KBM-7 (cell line): Measurements from ENCODE around the gene IL1RL2.

ENCODE experiments used
- DNase-seq: peaks from one replicate; pipeline ENCODE4 v3.0.0-alpha.2; 2015
- in situ Hi-C: fragments of 300-500 bp; cut with MboI; formaldehyde crosslinking; loops from 2 replicates; pipeline ENCODE4 v1.14.3; 2020; ENCODE audit warnings: low sequenced_read_pairs, low pct_unique_long_range_greater_than_20kb, mixed read lengths

Gene IL1RL2

DNA sequence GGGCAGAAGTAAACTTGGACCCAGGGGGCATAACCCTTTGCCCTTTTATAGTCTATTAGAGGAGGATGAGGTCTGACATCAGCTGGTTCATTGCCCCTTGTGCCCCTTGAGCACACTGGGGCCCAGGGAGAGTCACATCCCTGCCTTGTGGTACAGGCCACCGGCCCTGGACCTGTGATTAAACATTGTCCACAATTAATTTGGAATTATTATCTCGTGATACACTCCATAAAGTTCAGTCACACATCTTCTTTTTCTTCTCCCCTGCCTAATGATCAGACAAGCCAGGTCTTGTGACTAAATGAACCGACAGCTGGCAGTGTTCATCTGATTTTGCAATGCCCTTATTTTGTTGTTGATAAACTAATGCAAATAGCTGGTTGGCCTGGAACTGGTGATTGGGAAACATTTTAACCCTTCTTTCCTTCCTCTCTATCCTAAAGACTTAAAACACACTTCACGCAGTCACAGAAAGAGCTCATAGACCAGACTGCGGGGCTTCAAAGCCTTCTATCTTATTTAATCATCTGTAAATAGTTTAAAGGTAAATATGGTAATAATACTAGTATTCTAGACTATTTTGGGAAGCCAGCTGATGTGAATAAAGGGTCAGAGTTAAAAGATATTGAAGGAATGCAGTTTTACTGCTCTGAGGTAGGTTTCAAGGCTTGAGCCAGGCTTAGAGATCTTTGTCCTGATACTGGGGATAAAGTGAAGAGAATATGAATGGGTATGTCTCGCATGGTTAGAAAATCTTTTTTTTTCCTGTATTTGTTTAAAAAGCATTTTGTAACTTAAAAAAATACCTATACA, 30.9 kb upstream of the IL1RL2 start:
- in situ Hi-C loops: no loop called here
- DNase-seq: no peak

DNA sequence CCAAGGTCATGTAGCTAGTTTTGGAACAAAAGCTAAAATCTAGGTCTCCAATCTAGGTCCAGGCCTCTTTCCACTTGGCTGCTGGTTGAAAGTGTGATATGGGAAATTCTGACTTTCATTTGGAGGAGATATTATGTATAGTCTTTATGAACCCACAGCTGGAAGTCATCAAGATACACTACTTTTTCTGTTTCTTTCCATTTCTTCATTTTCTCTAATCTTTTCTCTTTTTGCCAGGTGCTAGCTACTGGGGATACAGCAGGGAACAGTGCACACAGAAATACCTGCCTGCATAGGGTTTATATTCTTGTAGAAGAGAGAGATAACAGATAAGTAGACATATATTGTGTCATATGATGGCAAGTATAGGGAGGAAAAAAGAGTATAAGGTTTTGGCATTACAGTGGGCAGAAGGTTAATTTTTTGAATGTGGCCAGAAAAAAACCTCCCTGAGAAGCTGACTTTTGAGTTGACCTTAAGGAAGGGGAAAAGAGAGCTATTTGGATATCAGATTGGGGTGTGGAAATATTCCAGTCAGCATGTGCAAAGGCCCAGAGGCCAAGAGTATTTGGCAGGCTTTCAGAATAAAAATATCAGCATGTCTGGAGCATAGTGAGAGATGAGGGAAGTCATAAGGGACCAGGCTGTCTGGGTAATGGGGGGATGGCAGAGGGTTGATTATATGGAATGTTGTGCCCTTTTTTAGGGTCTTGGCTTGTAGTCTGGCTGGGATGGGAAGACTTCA, 28.6 kb upstream of the IL1RL2 start:
- in situ Hi-C loops: no loop called here

DNA sequence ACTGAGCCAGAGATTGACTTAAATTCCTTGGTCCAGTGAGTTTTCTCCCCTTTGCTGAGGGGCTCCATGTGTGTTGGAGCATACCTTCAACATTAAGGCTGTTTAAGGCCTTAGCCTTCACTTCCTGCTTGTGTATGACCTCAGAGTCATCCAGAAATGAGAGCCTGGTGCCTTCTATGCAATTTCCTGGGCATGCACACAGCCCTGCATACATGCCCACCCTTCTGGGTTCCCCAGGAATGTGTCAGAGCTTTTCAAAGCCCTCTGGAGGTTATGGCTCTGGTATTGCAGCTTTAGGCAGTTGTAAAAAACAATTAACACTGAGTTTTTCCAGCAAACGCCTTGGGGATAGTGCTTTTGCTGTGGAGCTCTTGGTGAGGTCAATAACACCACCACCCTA, 27.5 kb upstream of the IL1RL2 start:
- in situ Hi-C loops: no loop called here
- no peak for DNase-seq

More for the DNA sequence above, 28.6 kb upstream of the IL1RL2 start:
- no peak for DNase-seq

- in situ Hi-C loops: no loop called here
- peak; percentile 14 for DNase-seq
These were observed 20.5 kb upstream of the IL1RL2 start for GRCh38 chr2:102166189-102166845.

DNA sequence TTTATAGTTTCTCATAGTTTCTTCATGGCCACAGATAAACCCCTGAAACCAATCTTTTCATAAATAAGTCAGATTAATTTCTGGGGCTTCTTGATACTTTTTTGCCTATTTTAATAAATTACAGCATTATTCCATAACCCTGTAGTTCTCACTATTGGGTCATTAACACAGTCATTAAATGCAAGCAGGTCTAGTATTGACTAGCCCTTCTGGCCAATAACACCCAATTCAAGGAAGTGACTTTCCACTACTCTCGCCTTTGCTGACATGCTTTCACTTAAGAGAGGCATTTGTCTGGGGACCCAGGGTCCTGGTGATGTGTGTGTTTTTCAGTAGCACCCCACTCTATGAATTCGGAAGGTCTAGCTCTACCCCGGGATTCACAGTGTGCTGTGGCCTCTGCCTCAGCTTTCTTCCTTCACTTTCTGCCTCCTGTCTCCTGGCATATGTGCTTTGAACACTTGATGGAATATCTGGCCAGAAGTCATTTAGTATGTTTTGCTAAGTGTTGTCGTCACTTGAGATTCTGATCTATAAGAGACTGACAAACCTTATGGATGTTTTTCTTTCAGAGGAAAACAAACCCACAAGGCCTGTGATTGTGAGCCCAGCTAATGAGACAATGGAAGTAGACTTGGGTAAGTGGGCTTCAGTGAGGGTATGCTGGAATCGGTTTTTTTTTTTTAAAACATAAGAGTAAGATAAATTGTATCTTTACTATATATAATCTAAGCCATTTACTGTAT, 18.6 kb upstream of the IL1RL2 start:
- no peak for DNase-seq
- in situ Hi-C loops: no loop called here

DNA sequence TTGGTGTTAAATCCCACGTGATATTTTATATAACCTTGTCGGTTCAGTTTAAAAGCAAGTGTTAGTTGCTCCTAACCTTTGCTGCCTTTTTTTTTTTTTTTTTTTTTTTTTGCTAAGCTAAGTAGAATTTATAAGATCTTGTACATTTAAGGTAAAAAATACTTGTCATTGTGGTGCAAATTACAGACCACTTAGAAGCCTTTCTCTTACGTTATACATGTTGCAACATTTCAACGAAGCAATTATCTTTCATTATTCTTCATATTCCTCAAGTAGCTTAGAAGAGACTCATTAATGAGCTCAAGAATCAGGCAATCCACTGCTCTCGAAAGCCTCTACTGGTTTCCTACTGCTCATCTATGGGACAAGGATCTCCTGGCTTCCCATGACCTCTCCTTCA, 14.9 kb upstream of the IL1RL2 start:
- in situ Hi-C loops: no loop called here
- DNase-seq: no peak

- no peak for DNase-seq
These were observed 14.1 kb upstream of the IL1RL2 start for GRCh38 chr2:102172745-102173144.

DNA sequence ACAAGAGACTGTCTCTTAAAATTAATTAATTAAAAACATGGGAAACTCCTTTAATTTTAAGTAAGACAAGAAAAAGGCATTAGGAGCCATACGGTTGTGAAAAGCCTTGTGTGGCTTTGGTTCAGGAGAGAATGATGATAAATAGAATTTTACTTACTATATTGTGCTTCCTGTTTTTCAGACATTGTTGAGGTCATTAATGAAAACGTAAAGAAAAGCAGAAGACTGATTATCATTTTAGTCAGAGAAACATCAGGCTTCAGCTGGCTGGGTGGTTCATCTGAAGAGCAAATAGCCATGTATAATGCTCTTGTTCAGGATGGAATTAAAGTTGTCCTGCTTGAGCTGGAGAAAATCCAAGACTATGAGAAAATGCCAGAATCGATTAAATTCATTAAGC, 10.7 kb upstream of the IL1RL2 start:
- no peak for DNase-seq
- in situ Hi-C loops: no loop called here

More at GRCh38 chr2:102172745-102173144, 14.1 kb upstream of the IL1RL2 start:
- in situ Hi-C loops: no loop called here

GRCh38 chr2:102177814-102178478, 8.9 kb upstream of the IL1RL2 start:
- in situ Hi-C loops: no loop called here
- DNase-seq: no peak

- DNase-seq: no peak
- in situ Hi-C loops: no loop called here
These were observed 7.8 kb upstream of the IL1RL2 start for GRCh38 chr2:102179061-102179460.

DNA sequence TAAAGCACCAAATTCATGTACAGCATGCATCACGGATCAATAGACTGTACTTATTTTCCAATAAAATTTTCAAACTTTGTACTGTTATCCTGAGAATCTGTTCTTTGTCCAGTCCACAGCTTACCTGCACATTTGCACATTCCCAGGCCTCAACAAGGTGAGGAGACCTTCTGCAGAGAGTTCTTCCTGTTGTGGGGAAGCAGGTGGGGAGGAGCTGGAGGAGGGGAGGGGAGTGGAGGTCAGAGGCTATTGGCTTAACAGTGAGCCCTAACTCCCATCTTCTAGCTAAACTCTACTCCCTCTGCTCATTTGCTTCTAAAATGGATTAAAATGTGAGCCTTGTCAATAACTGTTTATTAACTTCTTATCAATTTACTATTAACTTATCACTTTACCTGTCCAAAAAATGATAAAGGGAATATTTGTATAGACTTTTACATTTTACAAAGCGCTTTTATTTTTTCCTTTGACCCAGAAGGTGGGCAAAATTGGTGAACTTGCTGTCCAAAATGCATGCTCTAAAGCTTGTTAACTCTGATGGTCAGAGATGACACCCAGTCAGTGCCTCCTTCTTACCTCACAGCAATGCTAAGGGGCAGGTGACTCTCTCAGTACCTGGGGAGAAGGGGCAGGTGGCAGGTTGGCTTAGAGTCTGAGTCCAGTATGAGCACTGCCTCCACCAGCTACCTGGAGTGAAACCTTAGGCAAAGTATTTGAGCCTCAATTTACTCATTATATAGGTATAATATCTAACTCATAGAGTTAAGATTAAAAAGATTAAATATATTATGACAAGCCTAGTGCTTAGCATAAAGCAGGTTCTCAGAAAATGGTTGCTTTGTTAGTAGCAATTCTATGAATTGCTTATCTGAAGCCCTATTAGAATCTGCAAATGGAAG, 6.8 kb upstream of the IL1RL2 start:
- DNase-seq: no peak
- in situ Hi-C loops: no loop called here

GRCh38 chr2:102180687-102180999, 6.2 kb upstream of the IL1RL2 start:
- no peak for DNase-seq
- in situ Hi-C loops: no loop called here

GRCh38 chr2:102181376-102181775, 5.4 kb upstream of the IL1RL2 start:
- in situ Hi-C loops: no loop called here
- DNase-seq: no peak

DNA sequence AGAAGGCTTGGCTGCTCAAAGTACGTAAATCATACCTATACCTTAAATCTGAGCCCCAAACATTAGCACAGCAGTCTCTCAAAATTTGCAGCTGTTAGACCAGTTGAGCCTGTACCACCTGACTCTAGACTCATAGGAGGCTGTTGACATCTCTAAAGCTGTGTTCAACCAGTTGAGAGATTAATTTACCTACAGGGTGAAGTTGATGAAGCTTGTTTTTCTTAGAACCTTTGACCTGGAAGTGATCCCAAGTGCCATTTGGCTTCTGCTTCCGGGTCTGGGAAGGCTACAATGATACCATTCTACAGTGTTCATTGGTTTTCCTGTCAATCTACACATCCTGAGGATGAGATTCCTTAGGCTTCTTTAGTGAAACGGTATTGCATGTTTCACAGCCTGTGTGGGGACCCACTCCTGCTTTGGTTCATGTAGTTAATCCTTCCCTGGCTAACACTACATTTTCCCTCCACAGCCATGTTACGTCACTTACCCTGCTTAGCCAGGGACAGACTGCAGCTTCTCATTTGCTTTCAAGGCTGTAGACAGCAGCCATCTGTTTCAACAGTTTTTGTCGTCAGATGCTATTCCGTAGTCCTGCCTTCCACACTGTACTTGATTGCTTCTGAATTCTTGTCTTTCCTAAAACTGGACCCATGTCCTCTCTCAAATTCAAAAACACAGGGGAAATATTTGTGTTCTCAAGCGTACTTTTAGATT, 4.7 kb upstream of the IL1RL2 start:
- no peak for DNase-seq
- in situ Hi-C loops: no loop called here

DNA sequence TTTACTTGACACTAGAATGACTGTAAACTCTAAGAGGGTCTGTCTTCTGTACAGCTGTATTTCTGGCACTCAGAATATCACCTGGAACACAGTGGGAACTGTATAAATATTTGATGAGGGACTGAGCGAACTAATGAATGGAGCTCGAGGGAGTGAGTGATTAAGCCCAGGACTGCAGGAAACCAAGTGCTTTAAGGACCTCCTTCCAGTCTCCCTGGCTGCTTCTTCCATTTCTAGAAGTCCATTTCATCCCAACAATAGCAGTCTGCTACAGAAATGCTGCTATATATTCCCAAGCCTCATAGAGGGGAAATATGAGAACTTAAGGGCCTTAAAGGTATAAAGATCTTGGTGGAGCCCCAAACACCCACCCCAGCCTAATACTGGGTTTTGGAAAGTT, 2.8 kb upstream of the IL1RL2 start:
- DNase-seq: no peak
- in situ Hi-C loops: no loop called here

- DNase-seq: no peak
- in situ Hi-C loops: no loop called here
These were observed 2.3 kb upstream of the IL1RL2 start for GRCh38 chr2:102184568-102184967.

GRCh38 chr2:102185347-102185746, 1.5 kb upstream of the IL1RL2 start:
- DNase-seq: peak; percentile 57
- in situ Hi-C loops: no loop called here
